ENCODE data around the gene PXDN.

The PXDN gene

DNA sequence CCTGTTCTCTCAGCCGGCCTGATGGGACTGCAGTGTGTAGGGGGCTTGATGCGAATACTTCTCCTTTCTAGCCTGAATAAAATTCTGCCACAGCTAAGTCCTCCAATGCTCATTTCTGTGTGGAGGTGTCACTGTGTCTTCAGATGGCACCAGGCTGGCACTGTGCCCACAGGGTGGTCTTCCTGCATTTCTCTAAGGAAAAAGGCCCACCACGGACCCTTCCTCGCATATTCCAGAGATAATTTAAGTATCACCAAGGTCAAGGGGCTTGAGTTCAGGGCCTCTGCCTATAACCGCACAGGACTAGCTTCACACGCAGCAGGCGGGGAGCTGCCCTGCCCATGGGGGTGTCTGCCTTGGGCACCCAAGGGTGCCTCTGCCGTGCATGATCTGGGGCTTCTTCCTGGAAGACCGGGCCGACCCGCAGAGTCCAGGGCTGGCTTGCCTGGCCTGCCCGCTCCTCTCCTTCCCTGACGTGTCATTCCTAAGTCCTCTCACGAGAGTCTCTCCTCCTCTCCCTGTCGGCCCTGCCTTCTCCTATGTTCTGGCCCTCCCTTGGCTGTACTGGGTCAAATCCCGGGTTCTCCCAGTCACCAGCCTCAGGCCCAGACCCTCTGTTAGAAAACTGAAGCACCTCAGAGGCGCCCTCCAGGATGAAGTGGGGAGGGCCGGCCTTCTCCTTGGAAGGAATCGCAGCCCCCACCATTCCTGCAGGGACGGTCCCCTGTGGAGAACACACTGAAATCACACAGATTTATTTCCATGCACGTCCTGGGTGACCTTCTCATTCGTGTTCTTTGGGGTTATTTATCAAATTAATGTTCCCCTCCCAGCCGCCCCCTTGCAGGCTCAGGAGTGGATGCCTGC, 48.9 kb upstream of the PXDN start:
- H3F3A ChIP-seq (ENCODE audit: control insufficient read depth, insufficient read depth) = no peaks in the 10 kb centered on the region
- no peaks in the 10 kb centered on the region for H3K27me3 ChIP-seq (ENCODE audit: control insufficient read depth, low read length)
- TF ChIP-seq, protein P1, sequence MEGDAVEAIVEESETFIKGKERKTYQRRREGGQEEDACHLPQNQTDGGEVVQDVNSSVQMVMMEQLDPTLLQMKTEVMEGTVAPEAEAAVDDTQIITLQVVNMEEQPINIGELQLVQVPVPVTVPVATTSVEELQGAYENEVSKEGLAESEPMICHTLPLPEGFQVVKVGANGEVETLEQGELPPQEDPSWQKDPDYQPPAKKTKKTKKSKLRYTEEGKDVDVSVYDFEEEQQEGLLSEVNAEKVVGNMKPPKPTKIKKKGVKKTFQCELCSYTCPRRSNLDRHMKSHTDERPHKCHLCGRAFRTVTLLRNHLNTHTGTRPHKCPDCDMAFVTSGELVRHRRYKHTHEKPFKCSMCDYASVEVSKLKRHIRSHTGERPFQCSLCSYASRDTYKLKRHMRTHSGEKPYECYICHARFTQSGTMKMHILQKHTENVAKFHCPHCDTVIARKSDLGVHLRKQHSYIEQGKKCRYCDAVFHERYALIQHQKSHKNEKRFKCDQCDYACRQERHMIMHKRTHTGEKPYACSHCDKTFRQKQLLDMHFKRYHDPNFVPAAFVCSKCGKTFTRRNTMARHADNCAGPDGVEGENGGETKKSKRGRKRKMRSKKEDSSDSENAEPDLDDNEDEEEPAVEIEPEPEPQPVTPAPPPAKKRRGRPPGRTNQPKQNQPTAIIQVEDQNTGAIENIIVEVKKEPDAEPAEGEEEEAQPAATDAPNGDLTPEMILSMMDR (IDR thresholded peaks at IDR 0.05; ENCODE audit: low read depth, low read length, poor library complexity, severe bottlenecking) = no peak
- no peak for TF ChIP-seq EZH2phosphoT487 (IDR thresholded peaks at IDR 0.05; ENCODE audit: borderline replicate concordance, low read length)
- no peak overlapping the region for H3K27ac ChIP-seq (ENCODE audit: low read depth, low read length)
- no peak overlapping the region for H3K4me2 ChIP-seq (ENCODE audit: low read length)
- H4K20me1 ChIP-seq (ENCODE audit: control insufficient read depth, insufficient read depth, low read depth, low read length) = no peaks in the 10 kb centered on the region
- no peak overlapping the region for H3K4me3 ChIP-seq (ENCODE audit: low read length)
- no peaks in the 10 kb centered on the region for H3K36me3 ChIP-seq (ENCODE audit: control insufficient read depth, low read length)
- H3K4me1 ChIP-seq (ENCODE audit: control insufficient read depth, low read length) = no peaks in the 10 kb centered on the region
- H3K9me2 ChIP-seq (replicated peaks; ENCODE audit: control insufficient read depth, low read length) = no peaks in the 10 kb centered on the region
- no peaks in the 10 kb centered on the region for H3K79me2 ChIP-seq (ENCODE audit: control insufficient read depth, low read length)
- H3K9me3 ChIP-seq (ENCODE audit: control insufficient read depth, insufficient read depth, low read length) = no peaks in the 10 kb centered on the region; the same call in 1 of the 2 replicates

DNA sequence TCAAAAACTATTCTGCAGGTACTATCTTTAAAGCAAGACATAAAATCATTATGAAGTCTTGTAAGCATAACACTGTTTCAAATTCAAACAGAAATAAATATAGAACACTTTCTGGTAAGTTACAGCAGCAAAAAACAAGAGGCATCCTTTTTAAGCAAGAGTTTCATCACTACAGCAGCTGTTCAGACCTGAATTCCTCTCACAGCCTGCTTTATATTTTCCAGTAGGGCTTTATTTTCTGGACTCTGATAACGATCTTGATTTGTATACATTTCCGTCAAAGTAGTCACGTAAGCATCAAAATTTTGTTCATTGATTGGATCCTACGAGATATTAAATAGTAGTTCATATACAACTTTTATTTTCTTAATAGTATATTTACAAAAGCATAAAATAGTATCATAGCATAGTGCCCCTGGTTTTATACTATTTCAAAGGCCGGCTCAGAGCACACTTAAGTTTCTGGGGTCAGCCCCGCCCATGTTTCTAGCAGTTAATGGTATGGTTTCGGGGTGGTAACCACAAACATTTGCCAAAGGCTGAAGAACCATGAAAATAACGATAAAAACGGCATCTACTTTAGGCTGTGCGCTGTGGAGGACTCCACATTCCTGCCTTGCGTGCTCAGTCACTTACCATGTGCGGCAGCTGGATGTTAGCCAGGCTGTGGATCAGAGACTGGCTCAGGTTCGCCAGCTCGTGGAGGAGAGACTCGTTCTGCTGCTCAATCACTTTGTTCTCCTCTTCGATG, 47.5 kb upstream of the PXDN start:
- Histone ChIP-seq H3K27ac (ENCODE audit: low read depth, low read length) (no peak overlapping the region), H3K9me2 (replicated peaks; ENCODE audit: control insufficient read depth, low read length) (no peaks in the 10 kb centered on the region), H3K36me3 (ENCODE audit: control insufficient read depth, low read length) (no peaks in the 10 kb centered on the region), H3K4me2 (ENCODE audit: low read length) (no peak overlapping the region), H3K27me3 (ENCODE audit: control insufficient read depth, low read length) (no peaks in the 10 kb centered on the region), H3K4me1 (ENCODE audit: control insufficient read depth, low read length) (no peaks in the 10 kb centered on the region), H3F3A (ENCODE audit: control insufficient read depth, insufficient read depth) (no peaks in the 10 kb centered on the region), H3K9me3 (ENCODE audit: control insufficient read depth, insufficient read depth, low read length) (no peaks in the 10 kb centered on the region; the same call in 1 of the 2 replicates), H3K79me2 (ENCODE audit: control insufficient read depth, low read length) (no peaks in the 10 kb centered on the region), H4K20me1 (ENCODE audit: control insufficient read depth, insufficient read depth, low read depth, low read length) (no peaks in the 10 kb centered on the region), H3K4me3 (ENCODE audit: low read length) (no peak overlapping the region)
- TF ChIP-seq EZH2phosphoT487 (IDR thresholded peaks at IDR 0.05; ENCODE audit: borderline replicate concordance, low read length) = no peak
- TF ChIP-seq, protein P1 (IDR thresholded peaks at IDR 0.05; ENCODE audit: low read depth, low read length, poor library complexity, severe bottlenecking) = no peak

DNA sequence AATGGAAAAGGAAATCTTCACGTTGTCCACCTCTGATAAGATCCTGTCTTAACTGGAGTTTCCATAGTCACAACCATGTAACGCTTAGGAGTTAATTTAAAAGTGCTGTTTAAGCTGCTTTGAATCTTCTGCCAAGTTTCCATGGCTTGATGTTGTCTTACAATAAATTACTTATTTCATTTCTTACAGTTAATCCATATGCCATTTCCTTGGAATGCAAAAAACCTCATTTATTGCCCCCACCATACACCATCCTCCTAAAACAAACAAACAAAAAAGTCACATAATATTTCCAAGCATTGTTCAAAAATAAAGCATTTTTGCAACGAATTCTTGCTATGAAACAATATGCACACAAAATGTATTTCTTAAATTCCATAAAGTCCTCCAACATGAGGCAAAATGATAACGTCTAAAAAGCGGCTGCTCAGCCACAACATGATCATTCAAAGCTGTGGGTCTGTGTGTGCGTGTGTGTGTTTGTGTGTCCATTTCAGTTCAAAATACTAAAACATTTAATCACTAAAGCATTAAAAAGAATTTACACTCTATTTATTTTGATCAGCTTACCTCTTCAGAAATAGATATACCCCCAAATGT, 46.8 kb upstream of the PXDN start:
- H3K36me3 ChIP-seq (ENCODE audit: control insufficient read depth, low read length) = no peaks in the 10 kb centered on the region
- H3K4me1 ChIP-seq (ENCODE audit: control insufficient read depth, low read length) = no peaks in the 10 kb centered on the region
- H3K79me2 ChIP-seq (ENCODE audit: control insufficient read depth, low read length) = no peaks in the 10 kb centered on the region
- H3K9me2 ChIP-seq (replicated peaks; ENCODE audit: control insufficient read depth, low read length) = no peaks in the 10 kb centered on the region
- TF ChIP-seq, protein P1 (IDR thresholded peaks at IDR 0.05; ENCODE audit: low read depth, low read length, poor library complexity, severe bottlenecking) = no peak
- TF ChIP-seq EZH2phosphoT487 (IDR thresholded peaks at IDR 0.05; ENCODE audit: borderline replicate concordance, low read length) = no peak
- H3K9me3 ChIP-seq (ENCODE audit: control insufficient read depth, insufficient read depth, low read length) = no peaks in the 10 kb centered on the region; the same call in 1 of the 2 replicates
- H3K4me2 ChIP-seq (ENCODE audit: low read length) = no peak overlapping the region
- H3K27me3 ChIP-seq (ENCODE audit: control insufficient read depth, low read length) = no peaks in the 10 kb centered on the region
- H3K27ac ChIP-seq (ENCODE audit: low read depth, low read length) = no peak overlapping the region
- H3F3A ChIP-seq (ENCODE audit: control insufficient read depth, insufficient read depth) = no peaks in the 10 kb centered on the region
- no peak overlapping the region for H3K4me3 ChIP-seq (ENCODE audit: low read length)
- no peaks in the 10 kb centered on the region for H4K20me1 ChIP-seq (ENCODE audit: control insufficient read depth, insufficient read depth, low read depth, low read length)

Data from DOHH2 (cell line).